Activated CD4-positive, alpha-beta T cell treated with anti-CD3 and anti-CD28 coated beads, Interleukin-2, Interleukin-6, amounts not matched to agents 100 ng/mL and 50 ng/mL, durations not matched to agents 16 hours and 8 hours (primary cell): ENCODE results near the gene RNU1-3.

ENCODE experiments used
- DNase-seq: peaks from one replicate; pipeline ENCODE4 v3.0.0-alpha.2; 2020

The RNU1-3 gene

GRCh38 chr1:16617114-16617631, 49.6 kb downstream of the RNU1-3 start:
- DNase-seq: no peak
